Thyroid gland (tissue), 4 donors: ENCODE results near the gene SPTBN4. TPM values are rescaled to one million over a fixed set of nuclear protein-coding genes. Genes with fewer than 3 reads are reported as not detected.

Experiments
- DNase-seq, 2 donors: peaks; one replicate each; pipeline ENCODE4 v3.0.0-alpha.2; 2019
- H3K27ac ChIP-seq, 3 donors: fragments of 200-600 bp; sonication (generic); 1 replicate in 2 of 3; 2 replicates in 1 of 3; pipeline ENCODE4 v1.5.1; 2016 to 2019; ENCODE audit warnings: mild to moderate bottlenecking in 1 of 3, moderate library complexity in 1 of 3
- H3K27me3 ChIP-seq: fragments of 200-600 bp; sonication (generic); one replicate; pipeline ENCODE4 v1.5.1; 2019
- H3K36me3 ChIP-seq, 2 donors: fragments of 200-600 bp; sonication (generic); one replicate each; pipeline ENCODE4 v1.5.1; 2016 to 2019
- H3K4me1 ChIP-seq, 2 donors: fragments of 200-600 bp; sonication (generic); one replicate each; pipeline ENCODE4 v1.5.1; 2017 to 2019
- H3K4me3 ChIP-seq, 3 donors: fragments of 200-600 bp; sonication (generic); replicated peaks in 1 of 3; 1 replicate in 2 of 3; 2 replicates in 1 of 3; pipeline ENCODE4 v1.5.1; 2016; ENCODE audit warnings: mild to moderate bottlenecking in 1 of 3
- H3K9me3 ChIP-seq: fragments of 200-600 bp; sonication (generic); one replicate; pipeline ENCODE4 v1.5.1; 2017
- POLR2A ChIP-seq, 2 donors: fragments of 450-650 bp; IDR thresholded peaks; one replicate each; pipeline ENCODE4 v1.6.1; 2017; ENCODE audit warnings: antibody characterized with exemption in 2 of 2, mild to moderate bottlenecking in 2 of 2, moderate library complexity in 1 of 2
- WGBS, 2 donors: methylation state at CpG; one replicate each; pipeline ENCODE4 v1.1.5; 2017; 5-methylcytosine and 5-hydroxymethylcytosine counted together
- intact Hi-C: fragments of 100-400 bp; cut with DNase I; formaldehyde crosslinking; loops from one replicate; pipeline ENCODE4 v1.15.1; 2023
- total RNA-seq, 4 donors: library from RNA; depleted of rRNA; stranded (reverse); fragments of >200 nt; gene quantifications; one replicate each; pipeline ENCODE4 v1.2.3, GENCODE V29; 2016
- TF ChIP-seq, protein P1 (sequence below), 6 experiments: fragments of 200-600 bp in 3 of 6; fragments of 450-650 bp in 3 of 6; sonication (generic) in 3 of 6; IDR thresholded peaks; one replicate each; pipeline ENCODE4 v1.5.1; 2016 to 2019; ENCODE audit warnings: antibody characterized with exemption in 6 of 6, mild to moderate bottlenecking in 2 of 6, inconsistent platforms in 1 of 6, moderate library complexity in 1 of 6

SPTBN4 gene
- total RNA-seq, 4 donors from 2014 or later = 0.67 to 2.7 (median 1.0) TPM

DNA sequence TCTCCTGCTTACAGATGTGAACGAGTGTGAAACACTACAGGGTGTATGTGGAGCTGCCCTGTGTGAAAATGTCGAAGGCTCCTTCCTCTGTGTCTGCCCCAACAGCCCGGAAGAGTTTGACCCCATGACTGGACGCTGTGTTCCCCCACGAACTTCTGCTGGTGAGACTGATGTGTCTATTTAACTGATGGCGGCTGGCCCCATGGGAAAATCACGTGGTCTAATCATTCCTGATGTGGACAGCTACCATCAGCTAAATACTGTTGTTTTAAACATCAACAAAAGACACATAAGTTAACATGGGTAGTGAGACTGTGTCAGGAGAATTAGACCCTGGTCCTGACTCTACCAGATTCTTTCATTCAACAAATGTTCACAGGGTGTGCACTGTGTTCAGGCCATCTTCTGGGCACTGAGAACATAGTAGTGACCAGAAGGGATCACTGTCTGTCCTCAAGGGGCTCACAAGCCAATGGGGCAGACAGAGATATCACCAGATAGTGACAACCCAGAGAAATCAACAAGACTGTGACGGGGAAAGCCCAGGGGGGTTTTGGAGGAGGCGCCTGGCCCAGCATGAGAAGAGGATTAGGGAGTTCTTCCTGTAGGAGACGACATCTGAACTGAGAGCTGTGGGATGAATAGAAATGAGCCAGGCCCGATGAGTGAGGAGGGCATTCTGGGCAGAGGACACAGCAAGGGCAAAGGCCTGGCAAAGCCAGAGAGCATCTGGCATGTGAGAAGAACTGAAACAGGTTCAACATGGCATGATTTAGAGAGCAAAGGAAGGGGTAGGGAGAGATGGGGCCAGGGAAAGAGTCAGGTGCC lies 152.7 kb downstream of the SPTBN4 start:
- TF ChIP-seq POLR2A (IDR thresholded peaks at IDR 0.05) = no peak
- TF ChIP-seq, protein P1, sequence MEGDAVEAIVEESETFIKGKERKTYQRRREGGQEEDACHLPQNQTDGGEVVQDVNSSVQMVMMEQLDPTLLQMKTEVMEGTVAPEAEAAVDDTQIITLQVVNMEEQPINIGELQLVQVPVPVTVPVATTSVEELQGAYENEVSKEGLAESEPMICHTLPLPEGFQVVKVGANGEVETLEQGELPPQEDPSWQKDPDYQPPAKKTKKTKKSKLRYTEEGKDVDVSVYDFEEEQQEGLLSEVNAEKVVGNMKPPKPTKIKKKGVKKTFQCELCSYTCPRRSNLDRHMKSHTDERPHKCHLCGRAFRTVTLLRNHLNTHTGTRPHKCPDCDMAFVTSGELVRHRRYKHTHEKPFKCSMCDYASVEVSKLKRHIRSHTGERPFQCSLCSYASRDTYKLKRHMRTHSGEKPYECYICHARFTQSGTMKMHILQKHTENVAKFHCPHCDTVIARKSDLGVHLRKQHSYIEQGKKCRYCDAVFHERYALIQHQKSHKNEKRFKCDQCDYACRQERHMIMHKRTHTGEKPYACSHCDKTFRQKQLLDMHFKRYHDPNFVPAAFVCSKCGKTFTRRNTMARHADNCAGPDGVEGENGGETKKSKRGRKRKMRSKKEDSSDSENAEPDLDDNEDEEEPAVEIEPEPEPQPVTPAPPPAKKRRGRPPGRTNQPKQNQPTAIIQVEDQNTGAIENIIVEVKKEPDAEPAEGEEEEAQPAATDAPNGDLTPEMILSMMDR (IDR thresholded peaks at IDR 0.05) = no peak
- H3K27me3 ChIP-seq = no peaks in the 10 kb centered on the region
- peaks cover 0 to 2% of the 10 kb centered on the region in 2 donors for H3K4me1 ChIP-seq
- H3K27ac ChIP-seq = no peak overlapping the region
- WGBS, 2 donors = 70 to 82% methylated on average over 11 of the region's 11 CpGs
- no peak overlapping the region for H3K4me3 ChIP-seq
- intact Hi-C loops = no loop called here
- no peak for DNase-seq
- no peaks in the 10 kb centered on the region for H3K9me3 ChIP-seq
- peaks cover 8 to 24% of the 10 kb centered on the region in 2 donors for H3K36me3 ChIP-seq

GRCh38 chr19:40620161-40620485 lies 153.3 kb downstream of the SPTBN4 start:
- intact Hi-C loops = no loop called here
- 93 to 95% methylated on average over 8 of the region's 8 CpGs for WGBS, 2 donors

DNA sequence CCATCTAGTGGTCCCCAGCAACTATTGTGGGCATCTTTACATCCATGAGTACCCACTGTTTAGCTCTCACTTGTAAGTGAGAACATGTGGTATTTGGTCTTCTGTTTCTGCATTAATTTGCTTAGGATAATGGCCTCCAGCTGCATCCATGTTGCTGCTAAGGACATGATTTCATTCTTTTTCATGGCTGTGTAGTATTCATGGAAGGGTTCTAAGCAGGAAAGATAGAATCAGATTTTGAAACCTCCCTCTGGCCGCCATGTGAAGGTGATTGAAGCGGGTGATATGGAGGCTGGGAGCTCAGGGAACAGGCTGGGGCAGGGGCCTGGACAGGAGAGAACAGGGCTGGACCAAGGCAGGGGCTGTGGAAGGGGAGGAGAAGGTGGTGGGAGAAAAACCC lies 154.5 kb downstream of the SPTBN4 start:
- Histone ChIP-seq H3K27me3 (no peaks in the 10 kb centered on the region), H3K9me3 (no peaks in the 10 kb centered on the region), H3K4me3 (no peak overlapping the region), H3K36me3 (peaks cover 14 to 31% of the 10 kb centered on the region in 2 donors), H3K4me1 (no peaks in the 10 kb centered on the region), H3K27ac (no peak overlapping the region)
- TF ChIP-seq, protein P1 (IDR thresholded peaks at IDR 0.05) = no peak
- no peak for TF ChIP-seq POLR2A (IDR thresholded peaks at IDR 0.05)
- intact Hi-C loops = no loop called here
- no peak for DNase-seq
- 78 to 99% methylated on average over 2 of the region's 2 CpGs for WGBS, 2 donors

More at GRCh38 chr19:40620161-40620485, 153.3 kb downstream of the SPTBN4 start:
- Histone ChIP-seq H3K27ac (no peak overlapping the region), H3K36me3 (peaks cover 8 to 24% of the 10 kb centered on the region in 2 donors), H3K9me3 (no peaks in the 10 kb centered on the region), H3K27me3 (no peaks in the 10 kb centered on the region), H3K4me1 (no peaks in the 10 kb centered on the region), H3K4me3 (no peak overlapping the region)
- no peak for DNase-seq
- TF ChIP-seq, protein P1 (IDR thresholded peaks at IDR 0.05) = no peak
- no peak for TF ChIP-seq POLR2A (IDR thresholded peaks at IDR 0.05)

GRCh38 chr19:40621966-40622772 lies 155.4 kb downstream of the SPTBN4 start:
- Histone ChIP-seq H3K36me3 (peaks cover 14 to 33% of the 10 kb centered on the region in 2 donors), H3K27me3 (no peaks in the 10 kb centered on the region), H3K4me1 (no peaks in the 10 kb centered on the region), H3K9me3 (no peaks in the 10 kb centered on the region), H3K4me3 (no peak overlapping the region), H3K27ac (no peak overlapping the region)
- intact Hi-C loops = no loop called here
- no peak for TF ChIP-seq POLR2A (IDR thresholded peaks at IDR 0.05)
- TF ChIP-seq, protein P1 (IDR thresholded peaks at IDR 0.05) = no peak
- WGBS, 2 donors = 92 to 96% methylated on average over 12 to 17 of the region's 24 CpGs
- no peak for DNase-seq

- WGBS, 2 donors = 93 to 96% methylated on average over 7 of the region's 7 CpGs
- Histone ChIP-seq H3K9me3 (no peaks in the 10 kb centered on the region), H3K4me1 (no peaks in the 10 kb centered on the region), H3K27me3 (no peaks in the 10 kb centered on the region), H3K4me3 (no peak overlapping the region), H3K36me3 (peaks cover 14 to 33% of the 10 kb centered on the region in 2 donors), H3K27ac (no peak overlapping the region)
- TF ChIP-seq, protein P1 (IDR thresholded peaks at IDR 0.05) = no peak
- no peak for TF ChIP-seq POLR2A (IDR thresholded peaks at IDR 0.05)
- intact Hi-C loops = no loop called here
- DNase-seq = no peak
Measured at GRCh38 chr19:40622773-40623075, 155.9 kb downstream of the SPTBN4 start.
